SK-N-SH (cell line): Measurements from ENCODE around the gene MYO5C. TPM values are rescaled to one million over a fixed set of nuclear protein-coding genes. Genes with fewer than 3 reads are reported as not detected.
A peak's percentile ranks its signal among the peaks of the same experiment; 100 is the strongest.

ENCODE experiments used
- CTCF ChIA-PET: fragments of 300-600, 350-600 bp; formaldehyde crosslinking; extraction: SDS; loops from one replicate; lab custom pipeline; 2021; lab: Yijun Ruan, JAX
- POLR2A ChIA-PET: fragments of 350-600 bp; sonication (Branson Sonifier 250); formaldehyde crosslinking; extraction: SDS; loops from one replicate; lab custom pipeline; 2020; ENCODE audit warnings: antibody characterized with exemption, inconsistent platforms; lab: Yijun Ruan, JAX
- DNase-seq: peaks from one replicate; pipeline ENCODE4 v3.0.0; 2012
- H2AFZ ChIP-seq: fragments of 200-600 bp; sonication (generic); 2 replicates; pipeline ENCODE4 v1.8.1; 2016; ENCODE audit warnings: antibody characterized with exemption, mild to moderate bottlenecking, low read depth
- H3F3A ChIP-seq: fragments of 200-600 bp; sonication (generic); replicated peaks from 2 replicates; pipeline ENCODE3; 2016; ENCODE audit warnings: antibody characterized with exemption, mild to moderate bottlenecking; ENCODE audit not compliant: insufficient read depth
- H3K27ac ChIP-seq, 2 experiments: fragments of 200-500 bp in 1 of 2; fragments of 200-600 bp in 1 of 2; sonication (Bioruptor generic) in 1 of 2; sonication (generic), shearing (Covaris generic) in 1 of 2; 2 replicates each; pipeline versions ENCODE4 v1.5.1 to v1.6.1; 2014 to 2016; ENCODE audit warnings: low read depth in 2 of 2, inconsistent platforms in 1 of 2, low read length in 1 of 2, mild to moderate bottlenecking in 1 of 2, mixed read lengths in 1 of 2
- H3K27me3 ChIP-seq: fragments of 200-600 bp; sonication (generic), shearing (Covaris generic); 2 replicates; pipeline ENCODE4 v1.6.1; 2016; ENCODE audit warnings: mixed run types; ENCODE audit not compliant: insufficient read depth
- H3K36me3 ChIP-seq, 2 experiments: fragments of 200-500 bp in 1 of 2; fragments of 200-600 bp in 1 of 2; sonication (Bioruptor generic) in 1 of 2; sonication (generic) in 1 of 2; replicated peaks in 1 of 2; 2 replicates each; pipeline versions ENCODE3 to v1.5.1; 2014 to 2016; ENCODE audit warnings: low read length in 1 of 2, mild to moderate bottlenecking in 1 of 2; ENCODE audit not compliant: insufficient read depth in 2 of 2, control insufficient read depth in 1 of 2
- H3K4me1 ChIP-seq, 2 experiments: fragments of 200-500 bp in 1 of 2; fragments of 200-600 bp in 1 of 2; sonication (Bioruptor generic) in 1 of 2; sonication (generic), shearing (Covaris generic) in 1 of 2; 2 replicates each; pipeline versions ENCODE4 v1.5.1 to v1.6.1; 2014 to 2016; ENCODE audit warnings: low read depth in 1 of 2, low read length in 1 of 2, mixed run types in 1 of 2; ENCODE audit not compliant: insufficient read depth in 2 of 2, control insufficient read depth in 1 of 2
- H3K4me2 ChIP-seq: fragments of 200-600 bp; sonication (generic), shearing (Covaris generic); 2 replicates; pipeline ENCODE4 v1.6.1; 2017; ENCODE audit warnings: mixed run types
- H3K4me3 ChIP-seq, 2 experiments: fragments of 200-500 bp in 1 of 2; fragments of 200-600 bp in 1 of 2; sonication (Bioruptor generic) in 1 of 2; sonication (generic), shearing (Covaris generic) in 1 of 2; 2 replicates each; pipeline versions ENCODE4 v1.5.1 to v1.8.1; 2014 to 2016; ENCODE audit warnings: low read depth in 2 of 2, inconsistent platforms in 1 of 2, low read length in 1 of 2, mild to moderate bottlenecking in 1 of 2, mixed read lengths in 1 of 2, moderate library complexity in 1 of 2
- H3K79me2 ChIP-seq: fragments of 200-600 bp; sonication (generic); 2 replicates; pipeline ENCODE4 v1.8.1; 2017; ENCODE audit warnings: mild to moderate bottlenecking; ENCODE audit not compliant: insufficient read depth
- H3K9ac ChIP-seq: fragments of 200-600 bp; sonication (generic); 2 replicates; pipeline ENCODE4 v1.6.1; 2017; ENCODE audit warnings: mixed run types
- H3K9me2 ChIP-seq: fragments of 200-600 bp; sonication (generic); 2 replicates; pipeline ENCODE4 v1.6.1; 2017; ENCODE audit warnings: mixed run types
- H3K9me3 ChIP-seq: fragments of 200-600 bp; sonication (generic); 2 replicates; pipeline ENCODE4 v1.6.1; 2017; ENCODE audit warnings: mixed run types, mild to moderate bottlenecking, moderate library complexity
- H4K20me1 ChIP-seq: fragments of 200-600 bp; sonication (generic); 2 replicates; pipeline ENCODE4 v1.6.1; 2017; ENCODE audit warnings: mild to moderate bottlenecking, mixed run types; ENCODE audit not compliant: insufficient read depth
- ELF1 ChIP-seq: IDR thresholded peaks from 2 replicates; pipeline ENCODE4 v1.4.0; 2012
- EP300 ChIP-seq, 2 experiments: IDR thresholded peaks; 2 replicates each; pipeline versions ENCODE4 v1.4.0 to v1.6.1; 2012; ENCODE audit warnings: borderline replicate concordance in 1 of 2, low read depth in 1 of 2, low read length in 1 of 2
- FOSL2 ChIP-seq: IDR thresholded peaks from 2 replicates; pipeline ENCODE4 v1.4.0; 2012; ENCODE audit warnings: low read depth, mild to moderate bottlenecking, moderate library complexity, borderline replicate concordance
- FOXJ3 ChIP-seq: sonication (generic); formaldehyde crosslinking; IDR thresholded peaks from 2 replicates; pipeline ENCODE4 v1.5.1; 2020; ENCODE audit warnings: mild to moderate bottlenecking, missing genetic modification reagents
- JUND ChIP-seq: IDR thresholded peaks from 2 replicates; pipeline ENCODE4 v1.4.0; 2012
- MEF2A ChIP-seq: IDR thresholded peaks from 2 replicates; pipeline ENCODE4 v1.4.0; 2012; ENCODE audit warnings: low read depth, borderline replicate concordance
- NFIC ChIP-seq: IDR thresholded peaks from 2 replicates; pipeline ENCODE4 v1.4.0; 2012; ENCODE audit warnings: borderline replicate concordance
- POLR2AphosphoS5 ChIP-seq: IDR thresholded peaks from 2 replicates; pipeline ENCODE4 v1.6.1; 2012; ENCODE audit warnings: low read depth, low read length
- RFX5 ChIP-seq: IDR thresholded peaks from 2 replicates; pipeline ENCODE4 v1.6.1; 2012; ENCODE audit warnings: mild to moderate bottlenecking, improper control_type of control experiment, low read length
- RXRA ChIP-seq: IDR thresholded peaks from 2 replicates; pipeline ENCODE4 v1.4.0; 2012; ENCODE audit warnings: low read depth, mild to moderate bottlenecking, borderline replicate concordance
- SIN3A ChIP-seq: IDR thresholded peaks from 2 replicates; pipeline ENCODE4 v1.6.1; 2012; ENCODE audit warnings: low read depth, mild to moderate bottlenecking, low read length, moderate library complexity, borderline replicate concordance
- SMC3 ChIP-seq: IDR thresholded peaks from 2 replicates; pipeline ENCODE4 v1.6.1; 2012; ENCODE audit warnings: low read depth, low read length, improper control_type of control experiment
- TCF12 ChIP-seq: IDR thresholded peaks from 2 replicates; pipeline ENCODE4 v1.4.0; 2012
- WGBS: methylation state at CpG from one replicate; pipeline ENCODE4 v1.1.6; 2017; ENCODE audit warnings: low lambda C conversion rate; 5-methylcytosine and 5-hydroxymethylcytosine counted together
- polyA plus RNA-seq, 3 experiments: library from polyadenylated mRNA; depleted of rRNA; stranded (reverse); fragments of >200 nt; gene quantifications; 2 replicates each; pipeline ENCODE4 v1.2.3, GENCODE V29; 2012
- TF ChIP-seq, protein P1 (sequence below): IDR thresholded peaks from 2 replicates; pipeline ENCODE4 v1.4.0; 2012; ENCODE audit warnings: low read depth
- TF ChIP-seq, protein P2 (sequence below): IDR thresholded peaks from 2 replicates; pipeline ENCODE4 v1.6.1; 2012; ENCODE audit warnings: mild to moderate bottlenecking, low read depth, low read length, moderate library complexity
- TF ChIP-seq, protein P3 (sequence below): IDR thresholded peaks from 2 replicates; pipeline ENCODE4 v1.4.0; 2012; ENCODE audit warnings: low read depth, borderline replicate concordance

MYO5C gene
- polyA plus RNA-seq, 1 of the 3 experiments (the other 2 are of a cell fraction): 0.99 TPM

DNA sequence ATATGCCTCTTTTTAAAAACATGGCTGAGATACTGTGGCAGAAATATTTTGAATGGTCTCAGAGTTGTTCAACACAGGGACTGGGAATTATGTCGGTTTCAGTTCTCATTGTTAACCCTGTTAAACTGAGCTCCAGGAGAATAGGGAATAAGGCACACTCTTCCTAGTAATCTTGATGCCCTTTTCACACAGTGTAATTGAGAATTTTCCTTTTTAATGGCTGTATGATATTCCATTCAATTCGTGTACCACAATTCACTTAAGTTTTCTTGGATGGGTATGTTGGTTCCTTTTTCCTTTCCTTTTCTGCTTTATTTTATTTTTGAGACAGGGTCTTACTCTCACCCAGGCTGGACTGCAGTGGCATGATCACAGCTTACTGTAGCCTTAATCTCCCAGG lies 149.3 kb downstream of the MYO5C start:
- no peak for TF ChIP-seq POLR2AphosphoS5
- TF ChIP-seq, protein P1, sequence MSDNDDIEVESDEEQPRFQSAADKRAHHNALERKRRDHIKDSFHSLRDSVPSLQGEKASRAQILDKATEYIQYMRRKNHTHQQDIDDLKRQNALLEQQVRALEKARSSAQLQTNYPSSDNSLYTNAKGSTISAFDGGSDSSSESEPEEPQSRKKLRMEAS: no peak
- no peak for TF ChIP-seq SMC3
- TF ChIP-seq TCF12: no peak
- TF ChIP-seq SIN3A: no peak
- TF ChIP-seq, protein P2, sequence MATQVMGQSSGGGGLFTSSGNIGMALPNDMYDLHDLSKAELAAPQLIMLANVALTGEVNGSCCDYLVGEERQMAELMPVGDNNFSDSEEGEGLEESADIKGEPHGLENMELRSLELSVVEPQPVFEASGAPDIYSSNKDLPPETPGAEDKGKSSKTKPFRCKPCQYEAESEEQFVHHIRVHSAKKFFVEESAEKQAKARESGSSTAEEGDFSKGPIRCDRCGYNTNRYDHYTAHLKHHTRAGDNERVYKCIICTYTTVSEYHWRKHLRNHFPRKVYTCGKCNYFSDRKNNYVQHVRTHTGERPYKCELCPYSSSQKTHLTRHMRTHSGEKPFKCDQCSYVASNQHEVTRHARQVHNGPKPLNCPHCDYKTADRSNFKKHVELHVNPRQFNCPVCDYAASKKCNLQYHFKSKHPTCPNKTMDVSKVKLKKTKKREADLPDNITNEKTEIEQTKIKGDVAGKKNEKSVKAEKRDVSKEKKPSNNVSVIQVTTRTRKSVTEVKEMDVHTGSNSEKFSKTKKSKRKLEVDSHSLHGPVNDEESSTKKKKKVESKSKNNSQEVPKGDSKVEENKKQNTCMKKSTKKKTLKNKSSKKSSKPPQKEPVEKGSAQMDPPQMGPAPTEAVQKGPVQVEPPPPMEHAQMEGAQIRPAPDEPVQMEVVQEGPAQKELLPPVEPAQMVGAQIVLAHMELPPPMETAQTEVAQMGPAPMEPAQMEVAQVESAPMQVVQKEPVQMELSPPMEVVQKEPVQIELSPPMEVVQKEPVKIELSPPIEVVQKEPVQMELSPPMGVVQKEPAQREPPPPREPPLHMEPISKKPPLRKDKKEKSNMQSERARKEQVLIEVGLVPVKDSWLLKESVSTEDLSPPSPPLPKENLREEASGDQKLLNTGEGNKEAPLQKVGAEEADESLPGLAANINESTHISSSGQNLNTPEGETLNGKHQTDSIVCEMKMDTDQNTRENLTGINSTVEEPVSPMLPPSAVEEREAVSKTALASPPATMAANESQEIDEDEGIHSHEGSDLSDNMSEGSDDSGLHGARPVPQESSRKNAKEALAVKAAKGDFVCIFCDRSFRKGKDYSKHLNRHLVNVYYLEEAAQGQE: no peak
- TF ChIP-seq ELF1: no peak
- no peak for TF ChIP-seq JUND
- TF ChIP-seq RFX5: no peak
- TF ChIP-seq EP300 (IDR thresholded peaks at IDR 0.05; ENCODE audit: borderline replicate concordance in 1 of 2, low read depth in 1 of 2, low read length in 1 of 2): no peak
- TF ChIP-seq NFIC: no peak
- TF ChIP-seq, protein P3, sequence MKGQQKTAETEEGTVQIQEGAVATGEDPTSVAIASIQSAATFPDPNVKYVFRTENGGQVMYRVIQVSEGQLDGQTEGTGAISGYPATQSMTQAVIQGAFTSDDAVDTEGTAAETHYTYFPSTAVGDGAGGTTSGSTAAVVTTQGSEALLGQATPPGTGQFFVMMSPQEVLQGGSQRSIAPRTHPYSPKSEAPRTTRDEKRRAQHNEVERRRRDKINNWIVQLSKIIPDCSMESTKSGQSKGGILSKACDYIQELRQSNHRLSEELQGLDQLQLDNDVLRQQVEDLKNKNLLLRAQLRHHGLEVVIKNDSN: no peak
- Histone ChIP-seq H2AFZ (no peak overlapping the region), H3K9ac (no peak overlapping the region), H3K27ac (0 out of 4 replicates have a peak overlapping the region, but pooled peaks of 1 of the 2 experiments have one; percentile 96), H3F3A (peaks cover 42% of the 10 kb centered on the region), H3K79me2 (peaks cover 3% of the 10 kb centered on the region; the same call in 1 of the 2 replicates), H3K4me3 (no peak overlapping the region), H3K36me3 (peaks cover 17 to 18% of the 10 kb centered on the region in 2 experiments), H3K27me3 (no peaks in the 10 kb centered on the region), H3K4me1 (peaks cover 0 to 15% of the 10 kb centered on the region in 2 experiments; a peak in 2 of 4 replicates), H3K4me2 (no peak overlapping the region), H3K9me2 (no peaks in the 10 kb centered on the region), H4K20me1 (no peaks in the 10 kb centered on the region), H3K9me3 (no peaks in the 10 kb centered on the region)
- ChIA-PET POLR2A (no interaction called here), CTCF (no interaction called here)
- DNase-seq: no peak
- WGBS: 85% methylated on average over 2 of the region's 2 CpGs

DNA sequence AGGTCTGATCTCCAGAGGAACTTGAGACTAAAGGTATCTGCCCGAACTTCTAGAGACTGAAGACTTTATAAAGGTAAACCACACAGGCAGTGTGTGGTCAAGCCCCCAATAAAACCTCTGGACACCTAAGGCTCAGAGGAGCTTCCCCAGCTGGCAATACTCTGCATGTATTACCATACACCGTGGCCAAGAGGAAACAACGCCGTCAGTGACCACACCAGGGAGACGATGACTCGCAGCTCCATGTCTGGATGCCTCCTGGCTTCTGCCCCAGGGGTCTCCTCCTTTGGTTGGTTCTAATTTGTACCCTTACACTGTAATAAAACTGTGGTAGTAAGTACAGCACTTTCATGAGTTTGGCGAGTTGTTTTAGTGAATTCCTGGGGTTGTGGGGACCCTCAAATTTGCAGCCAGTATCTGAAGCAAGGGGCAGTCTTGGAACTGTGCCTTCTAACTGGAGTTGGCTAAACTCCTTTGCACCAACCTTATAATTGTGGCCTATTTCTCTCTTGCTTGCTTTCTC lies 150.9 kb downstream of the MYO5C start:
- TF ChIP-seq EP300 (IDR thresholded peaks at IDR 0.05; ENCODE audit: borderline replicate concordance in 1 of 2, low read depth in 1 of 2, low read length in 1 of 2) (0 out of 4 replicates have a peak, but pooled peaks of 1 of the 2 experiments have one; percentile 11), RXRA (no peak), JUND (no peak), FOSL2 (peak; percentile 42), FOXJ3 (CRISPR knock-in tag) (no peak), MEF2A (no peak)
- TF ChIP-seq, all 33 proteins: peak for 2
- peaks cover 0 to 15% of the 10 kb centered on the region in 2 experiments; a peak in 3 of 4 replicates for H3K4me1 ChIP-seq
- WGBS: 57% methylated on average over 7 of the region's 7 CpGs
- peaks cover 42% of the 10 kb centered on the region for H3F3A ChIP-seq
- H3K27me3 ChIP-seq: no peaks in the 10 kb centered on the region
- H3K36me3 ChIP-seq: peaks cover 18 to 22% of the 10 kb centered on the region in 2 experiments
- no peaks in the 10 kb centered on the region for H4K20me1 ChIP-seq
- DNase-seq: no peak
- no peaks in the 10 kb centered on the region for H3K9me3 ChIP-seq
- H3K27ac ChIP-seq: peak overlapping the region; percentile 76 to 96; a peak in 3 of 4 replicates
- CTCF ChIA-PET: no interaction called here
- peak overlapping the region; percentile 60 for H3K9ac ChIP-seq
- POLR2A ChIA-PET: no interaction called here
- H3K9me2 ChIP-seq: no peaks in the 10 kb centered on the region
- H2AFZ ChIP-seq: no peak overlapping the region
- H3K79me2 ChIP-seq: peaks cover 3% of the 10 kb centered on the region; the same call in 1 of the 2 replicates
- peak overlapping the region; percentile 63 for H3K4me2 ChIP-seq
- no peak overlapping the region; a peak in 1 of 4 replicates for H3K4me3 ChIP-seq
